C4-2B (cell line): Measurements from ENCODE around the gene RPS6KA5.

Experiments used
- H3K27ac ChIP-seq: fragments of 450-650 bp; 2 replicates; pipeline ENCODE4 v1.5.1; 2017
- ZFX ChIP-seq: fragments of 450-650 bp; IDR thresholded peaks from 2 replicates; pipeline ENCODE4 v1.6.1; 2017
- TF ChIP-seq, protein P1 (sequence below): fragments of 450-650 bp; conservative IDR thresholded peaks from 2 replicates; pipeline ENCODE4 v1.5.1; 2017; ENCODE audit warnings: mild to moderate bottlenecking

RPS6KA5 gene

DNA sequence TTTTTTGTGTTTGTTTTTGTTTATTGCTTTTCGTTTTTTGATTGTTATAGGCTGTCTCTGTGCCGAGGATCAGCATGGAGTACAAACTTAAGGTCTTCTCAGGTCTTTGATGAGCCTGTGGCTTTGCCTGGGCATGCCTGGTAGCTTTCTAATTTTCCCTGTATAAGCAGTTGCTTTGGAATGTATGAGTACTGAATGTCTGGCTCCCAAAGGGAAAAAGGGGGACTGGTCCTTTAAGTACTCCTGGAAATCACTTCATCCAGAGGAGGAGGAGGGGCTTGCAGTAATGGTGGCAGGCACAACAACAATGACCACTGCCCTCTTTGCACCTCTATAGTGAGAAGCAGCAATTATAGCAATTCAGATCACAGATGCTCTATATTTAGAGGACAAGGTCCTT is 176.7 kb downstream of the RPS6KA5 start:
- no peak for TF ChIP-seq ZFX
- TF ChIP-seq, protein P1, sequence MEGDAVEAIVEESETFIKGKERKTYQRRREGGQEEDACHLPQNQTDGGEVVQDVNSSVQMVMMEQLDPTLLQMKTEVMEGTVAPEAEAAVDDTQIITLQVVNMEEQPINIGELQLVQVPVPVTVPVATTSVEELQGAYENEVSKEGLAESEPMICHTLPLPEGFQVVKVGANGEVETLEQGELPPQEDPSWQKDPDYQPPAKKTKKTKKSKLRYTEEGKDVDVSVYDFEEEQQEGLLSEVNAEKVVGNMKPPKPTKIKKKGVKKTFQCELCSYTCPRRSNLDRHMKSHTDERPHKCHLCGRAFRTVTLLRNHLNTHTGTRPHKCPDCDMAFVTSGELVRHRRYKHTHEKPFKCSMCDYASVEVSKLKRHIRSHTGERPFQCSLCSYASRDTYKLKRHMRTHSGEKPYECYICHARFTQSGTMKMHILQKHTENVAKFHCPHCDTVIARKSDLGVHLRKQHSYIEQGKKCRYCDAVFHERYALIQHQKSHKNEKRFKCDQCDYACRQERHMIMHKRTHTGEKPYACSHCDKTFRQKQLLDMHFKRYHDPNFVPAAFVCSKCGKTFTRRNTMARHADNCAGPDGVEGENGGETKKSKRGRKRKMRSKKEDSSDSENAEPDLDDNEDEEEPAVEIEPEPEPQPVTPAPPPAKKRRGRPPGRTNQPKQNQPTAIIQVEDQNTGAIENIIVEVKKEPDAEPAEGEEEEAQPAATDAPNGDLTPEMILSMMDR = no peak
- H3K27ac ChIP-seq = no peak overlapping the region

DNA sequence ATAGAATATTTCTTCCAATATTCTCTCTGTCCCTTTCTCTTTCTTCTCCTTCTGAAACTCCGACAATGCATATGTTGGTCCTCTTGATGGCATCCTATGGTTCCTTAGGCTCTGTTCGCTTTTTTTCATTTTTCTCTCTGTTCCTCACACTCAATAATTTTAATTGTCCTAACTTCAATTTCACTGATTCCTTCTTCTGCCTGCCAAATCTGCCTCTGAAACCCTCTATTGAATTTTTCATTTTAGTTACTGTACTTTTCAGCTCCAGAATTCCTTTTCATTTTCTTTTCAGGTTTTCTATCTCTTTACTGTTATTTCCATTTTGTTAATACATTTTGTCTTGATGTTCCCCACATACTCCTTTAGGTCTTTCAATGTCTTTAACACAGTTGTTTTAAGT is 177.2 kb downstream of the RPS6KA5 start:
- TF ChIP-seq ZFX = no peak
- TF ChIP-seq, protein P1 = no peak
- no peak overlapping the region for H3K27ac ChIP-seq

DNA sequence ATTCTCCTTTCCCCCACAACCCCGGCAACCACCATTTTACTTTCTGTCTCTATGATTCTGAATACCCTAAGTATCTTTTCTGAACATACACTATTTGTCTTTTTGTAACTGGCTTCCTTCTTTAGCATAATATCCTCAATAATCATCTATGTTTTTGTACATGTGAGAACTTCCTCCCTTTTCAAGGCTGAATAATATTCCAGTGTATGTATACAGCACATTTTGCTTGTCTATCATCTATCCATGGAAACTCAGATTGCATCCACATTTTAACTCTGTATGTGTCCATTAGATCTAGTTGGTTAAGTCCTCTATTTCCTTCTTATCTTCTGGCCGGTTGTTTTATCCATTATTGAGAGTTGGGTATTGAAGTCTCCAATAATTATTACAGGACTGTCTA is 180.2 kb downstream of the RPS6KA5 start:
- TF ChIP-seq, protein P1 = no peak
- TF ChIP-seq ZFX = no peak

DNA sequence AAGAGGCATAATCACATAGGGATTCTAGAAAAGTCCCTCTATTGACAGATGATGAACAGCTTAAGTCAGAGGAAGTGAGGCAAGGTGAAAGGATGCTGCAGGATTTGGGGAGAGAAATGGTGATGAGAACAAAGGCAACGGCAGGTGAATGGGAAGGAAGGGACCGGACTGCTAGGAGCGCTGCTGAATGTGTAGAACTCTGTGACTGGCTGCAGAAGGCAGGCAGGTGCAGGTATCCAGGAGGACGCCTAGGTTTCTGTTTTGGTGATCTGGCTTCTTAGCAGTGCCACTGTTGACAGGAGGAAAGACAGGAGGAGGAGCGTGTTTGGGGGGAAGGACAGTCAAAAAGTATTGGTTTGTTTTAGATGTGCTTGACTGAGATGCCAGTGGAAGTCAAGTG is 185.8 kb downstream of the RPS6KA5 start:
- no peak for TF ChIP-seq ZFX
- TF ChIP-seq, protein P1 = no peak
- H3K27ac ChIP-seq = no peak overlapping the region

More for the DNA sequence above, 180.2 kb downstream of the RPS6KA5 start:
- H3K27ac ChIP-seq = no peak overlapping the region

DNA sequence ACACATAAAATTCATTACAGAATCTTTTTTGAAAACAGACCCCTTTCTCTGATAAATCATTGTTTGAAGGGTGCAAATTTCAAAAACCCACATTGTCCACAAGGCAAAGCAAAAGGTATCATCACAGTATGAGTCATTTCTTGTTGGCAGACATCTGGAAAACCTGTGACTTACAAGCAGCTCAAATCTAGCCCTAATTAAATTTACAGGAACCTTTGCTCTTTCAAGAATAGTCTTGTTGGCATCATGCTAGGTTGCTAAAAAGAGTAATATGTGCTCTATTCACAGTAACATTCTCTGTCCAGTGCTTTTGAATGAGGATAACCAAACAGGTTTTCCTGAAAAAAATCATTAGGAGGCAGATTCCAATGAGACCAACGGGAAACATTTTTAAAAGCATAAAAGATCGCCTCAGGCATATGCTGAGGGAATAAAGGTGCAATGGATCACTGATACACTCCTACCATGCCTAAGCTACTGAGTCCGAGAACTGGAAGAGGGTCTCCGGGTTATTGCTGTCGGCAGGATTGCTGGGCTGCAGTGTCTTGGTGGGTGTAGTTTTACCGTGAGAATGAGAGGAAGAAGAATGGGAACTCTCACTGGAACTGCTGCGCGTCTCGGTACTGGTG is 188.7 kb downstream of the RPS6KA5 start:
- H3K27ac ChIP-seq = no peak overlapping the region
- TF ChIP-seq, protein P1 = no peak
- TF ChIP-seq ZFX = no peak

DNA sequence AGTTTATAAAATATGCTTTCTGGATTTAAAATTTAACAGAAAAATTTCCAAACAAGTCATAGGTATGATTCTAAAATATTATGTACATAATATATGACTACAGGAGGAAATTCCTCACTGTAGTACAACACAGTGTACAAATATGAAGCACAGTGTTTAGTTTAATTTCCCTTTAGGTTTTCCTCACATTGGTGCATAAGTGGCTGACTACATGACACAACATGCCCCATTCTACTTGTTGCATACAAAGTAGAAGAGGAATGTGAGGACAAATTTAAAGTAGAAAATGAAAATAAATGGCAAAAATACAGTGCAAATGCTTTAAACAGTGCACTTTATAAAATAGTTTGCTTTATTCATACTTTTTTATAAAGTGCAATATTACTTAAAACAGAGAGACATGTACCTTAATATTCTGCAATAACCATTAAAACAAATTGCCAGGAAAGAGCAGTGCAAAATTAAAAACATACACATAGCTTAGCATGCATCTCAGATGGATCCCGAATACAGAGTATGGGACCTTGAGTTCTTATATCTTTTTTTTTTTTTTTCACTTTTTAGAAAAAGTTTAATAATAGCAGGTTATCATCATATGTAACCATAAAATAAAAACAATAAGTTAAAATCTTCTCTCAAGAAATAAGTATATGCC is 189.4 kb downstream of the RPS6KA5 start:
- H3K27ac ChIP-seq = no peak overlapping the region
- no peak for TF ChIP-seq ZFX
- TF ChIP-seq, protein P1 = no peak

DNA sequence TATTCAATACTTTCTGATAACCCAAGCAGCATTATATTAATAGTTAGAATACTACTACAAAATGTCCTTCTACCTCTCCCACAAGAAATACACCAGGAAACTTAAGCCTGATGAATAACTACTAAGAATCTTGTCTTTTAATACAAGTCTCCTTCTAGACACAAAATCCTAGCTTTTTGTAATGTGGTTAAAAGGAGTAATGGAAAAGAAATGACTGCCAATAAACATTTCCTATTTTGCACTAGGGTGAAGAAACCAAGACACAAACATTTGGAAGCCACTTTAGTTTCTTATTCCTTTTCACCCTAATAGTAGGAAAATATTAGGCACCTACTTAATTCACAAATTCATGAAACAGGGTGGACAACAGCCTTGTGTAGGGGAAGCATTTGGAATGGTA is 192.9 kb downstream of the RPS6KA5 start:
- TF ChIP-seq, protein P1 = no peak
- no peak for TF ChIP-seq ZFX
- H3K27ac ChIP-seq = no peak overlapping the region
